Uterus (tissue), 4 donors: ENCODE measurements around the gene TPGS2. TPM values are rescaled to one million over a fixed set of nuclear protein-coding genes. Genes with fewer than 3 reads are reported as not detected.
"Not testable (repeated sequence)": the region's sequence is repeated elsewhere in the genome, so short reads cannot be mapped to it uniquely, and the experiment has no call there.

Experiments used
- DNase-seq, 2 donors: peaks; one replicate each; pipeline ENCODE4 v3.0.0-alpha.2; 2019 to 2020
- H3K27ac ChIP-seq, 2 donors: fragments of 200-600 bp; sonication (generic); 1 replicate in 1 of 2; 2 replicates in 1 of 2; pipeline ENCODE4 v1.5.1; 2016 to 2018
- H3K27me3 ChIP-seq, 2 donors: fragments of 200-600 bp; sonication (generic); one replicate each; pipeline ENCODE4 v1.5.1; 2018 to 2019; ENCODE audit warnings: control low read depth in 1 of 2
- H3K36me3 ChIP-seq, 2 donors: fragments of 200-600 bp; sonication (generic); one replicate each; pipeline ENCODE4 v1.5.1; 2019; ENCODE audit warnings: control low read depth in 1 of 2
- H3K4me1 ChIP-seq, 2 donors: fragments of 200-600 bp; sonication (generic); one replicate each; pipeline ENCODE4 v1.5.1; 2018 to 2019; ENCODE audit warnings: control low read depth in 1 of 2
- H3K4me3 ChIP-seq, 2 donors: fragments of 200-600 bp; sonication (generic); 1 replicate in 1 of 2; 2 replicates in 1 of 2; pipeline ENCODE4 v1.5.1; 2018 to 2019; ENCODE audit warnings: mild to moderate bottlenecking in 1 of 2
- H3K9me3 ChIP-seq, 2 donors: fragments of 200-600 bp; sonication (generic); one replicate each; pipeline ENCODE4 v1.5.1; 2019; ENCODE audit warnings: control low read depth in 1 of 2
- POLR2A ChIP-seq, 2 donors: fragments of 450-650 bp; IDR thresholded peaks; one replicate each; pipeline ENCODE4 v1.6.1; 2016; ENCODE audit warnings: antibody characterized with exemption in 2 of 2, mild to moderate bottlenecking in 1 of 2, moderate library complexity in 1 of 2
- intact Hi-C: fragments of 100-400 bp; cut with DNase I; formaldehyde crosslinking; loops from one replicate; pipeline ENCODE4 v1.15.1; 2023; ENCODE audit warnings: low total_unique reads
- total RNA-seq, 4 donors: library from RNA; depleted of rRNA in 3 of 4; stranded (reverse); fragments of >200 nt in 3 of 4; gene quantifications; one replicate each; pipeline versions ENCODE4 v1.1.0 to v1.2.4, GENCODE V29; 2014 to 2023
- TF ChIP-seq, protein P1 (sequence below), 4 experiments: fragments of 200-600 bp in 2 of 4; fragments of 450-650 bp in 2 of 4; sonication (generic) in 2 of 4; IDR thresholded peaks; one replicate each; pipeline ENCODE4 v1.5.1; 2016 to 2019; ENCODE audit warnings: antibody characterized with exemption in 4 of 4, mild to moderate bottlenecking in 2 of 4, moderate library complexity in 1 of 4
- donor health status: DM: yes; HTN: yes; CAD: no.

The TPGS2 gene, protein sequence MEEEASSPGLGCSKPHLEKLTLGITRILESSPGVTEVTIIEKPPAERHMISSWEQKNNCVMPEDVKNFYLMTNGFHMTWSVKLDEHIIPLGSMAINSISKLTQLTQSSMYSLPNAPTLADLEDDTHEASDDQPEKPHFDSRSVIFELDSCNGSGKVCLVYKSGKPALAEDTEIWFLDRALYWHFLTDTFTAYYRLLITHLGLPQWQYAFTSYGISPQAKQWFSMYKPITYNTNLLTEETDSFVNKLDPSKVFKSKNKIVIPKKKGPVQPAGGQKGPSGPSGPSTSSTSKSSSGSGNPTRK
- total RNA-seq: 10 to 100 TPM; 42.3 to 85.6 (median 69.1) TPM

DNA sequence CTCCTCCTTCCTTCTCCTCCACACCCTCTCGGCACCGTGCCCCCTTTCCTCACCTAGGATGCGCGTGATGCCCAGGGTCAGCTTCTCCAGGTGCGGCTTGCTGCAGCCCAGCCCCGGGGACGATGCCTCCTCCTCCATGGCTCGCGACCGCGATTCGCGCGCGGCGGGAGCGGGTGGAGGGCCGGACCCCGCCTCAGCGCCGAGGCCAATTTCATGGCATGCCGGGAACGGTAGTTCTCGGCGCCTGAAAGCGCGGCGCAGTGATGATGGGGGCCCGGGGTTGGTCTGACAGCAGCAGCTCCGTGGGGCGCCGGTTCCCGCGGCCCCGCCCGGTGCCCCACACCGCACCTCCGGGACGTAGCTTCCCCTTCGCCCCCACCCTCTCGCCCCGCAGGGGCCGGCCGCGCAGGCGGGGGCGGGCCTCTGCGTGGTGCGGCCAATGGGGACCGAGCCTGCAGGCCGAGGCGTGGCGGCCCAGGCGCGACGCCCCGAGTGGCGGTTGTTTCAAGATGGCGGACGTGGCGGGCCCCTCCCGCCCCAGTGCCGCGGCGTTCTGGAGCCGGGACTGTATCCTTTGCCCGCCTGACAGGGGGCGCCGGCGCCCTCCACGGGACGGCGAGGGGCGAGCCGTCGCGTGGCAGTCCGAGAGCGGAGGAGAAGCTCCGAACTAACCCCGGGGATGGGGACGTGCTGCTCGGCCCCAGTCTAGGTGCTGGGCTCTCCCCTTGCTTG lies at the start of gene TPGS2, which contains the start of gene KIAA1328:
TPGS2 (minus strand) TSS at position 373 of the 732 bp plus-strand sequence; CDS start at position 138, 235 bp downstream.
KIAA1328 (plus strand) TSS at position 498 of the 732 bp plus-strand sequence; CDS start at position 510, 12 bp downstream.
- intact Hi-C loops: no loop called here
- peak; percentile 68 to 80 for DNase-seq
- no peaks in the 10 kb centered on the region for H3K4me1 ChIP-seq
- H3K27me3 ChIP-seq: no peaks in the 10 kb centered on the region
- no peaks in the 10 kb centered on the region for H3K9me3 ChIP-seq
- H3K4me3 ChIP-seq: peak within 1 kb of the TSS; percentile 74 to 80
- H3K27ac ChIP-seq: peak within 1 kb of the TSS; percentile 75 to 86
- H3K36me3 ChIP-seq: no peaks in the 10 kb centered on the region
- TF ChIP-seq, protein P1, sequence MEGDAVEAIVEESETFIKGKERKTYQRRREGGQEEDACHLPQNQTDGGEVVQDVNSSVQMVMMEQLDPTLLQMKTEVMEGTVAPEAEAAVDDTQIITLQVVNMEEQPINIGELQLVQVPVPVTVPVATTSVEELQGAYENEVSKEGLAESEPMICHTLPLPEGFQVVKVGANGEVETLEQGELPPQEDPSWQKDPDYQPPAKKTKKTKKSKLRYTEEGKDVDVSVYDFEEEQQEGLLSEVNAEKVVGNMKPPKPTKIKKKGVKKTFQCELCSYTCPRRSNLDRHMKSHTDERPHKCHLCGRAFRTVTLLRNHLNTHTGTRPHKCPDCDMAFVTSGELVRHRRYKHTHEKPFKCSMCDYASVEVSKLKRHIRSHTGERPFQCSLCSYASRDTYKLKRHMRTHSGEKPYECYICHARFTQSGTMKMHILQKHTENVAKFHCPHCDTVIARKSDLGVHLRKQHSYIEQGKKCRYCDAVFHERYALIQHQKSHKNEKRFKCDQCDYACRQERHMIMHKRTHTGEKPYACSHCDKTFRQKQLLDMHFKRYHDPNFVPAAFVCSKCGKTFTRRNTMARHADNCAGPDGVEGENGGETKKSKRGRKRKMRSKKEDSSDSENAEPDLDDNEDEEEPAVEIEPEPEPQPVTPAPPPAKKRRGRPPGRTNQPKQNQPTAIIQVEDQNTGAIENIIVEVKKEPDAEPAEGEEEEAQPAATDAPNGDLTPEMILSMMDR (IDR thresholded peaks at IDR 0.05): peak in 3 of 4 experiments; percentile 32 to 41 (median 33)
- peak; percentile 22 to 59 for TF ChIP-seq POLR2A (IDR thresholded peaks at IDR 0.05)

DNA sequence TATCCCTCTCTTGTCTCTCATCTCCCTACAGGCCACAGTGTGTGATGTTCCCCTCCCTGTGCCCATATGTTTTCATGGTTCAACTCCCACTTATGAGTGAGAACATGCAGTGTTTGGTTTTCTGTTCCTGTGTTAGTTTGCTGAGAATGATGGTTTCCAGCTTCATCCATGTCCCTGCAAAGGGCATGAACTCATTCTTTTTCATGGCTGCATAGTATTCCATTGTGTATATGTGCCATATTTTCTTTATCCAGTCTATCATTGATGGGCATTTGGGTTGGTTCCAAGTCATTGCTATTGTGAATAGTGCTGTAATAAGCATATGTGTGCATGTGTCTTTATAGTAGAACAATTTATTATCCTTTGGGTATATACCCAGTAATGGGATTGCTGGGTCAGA lies 45.0 kb upstream of the TPGS2 start:
- H3K9me3 ChIP-seq, H3K4me1 ChIP-seq, H3K27me3 ChIP-seq, H3K36me3 ChIP-seq, intact Hi-C loops, H3K4me3 ChIP-seq, DNase-seq, H3K27ac ChIP-seq: not testable (repeated sequence)

DNA sequence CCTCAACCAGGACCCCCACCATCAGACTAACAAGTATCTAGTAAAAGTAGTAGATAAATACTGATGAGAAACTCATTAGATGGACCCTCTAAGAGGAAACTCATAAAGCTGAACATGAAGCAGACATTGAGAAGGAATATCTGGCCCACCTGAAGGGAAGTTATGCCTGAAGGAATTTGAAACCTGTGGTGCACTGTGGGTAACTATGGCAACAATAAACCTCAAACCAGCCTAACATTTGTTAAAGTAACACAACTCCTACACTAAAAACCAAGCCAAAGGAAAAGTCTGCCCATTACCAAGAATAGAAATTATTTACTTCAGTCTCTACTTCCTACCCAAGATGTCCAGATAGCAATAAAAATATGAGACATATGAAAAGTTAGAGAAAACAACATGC lies 43.5 kb upstream of the TPGS2 start:
- no peak for DNase-seq
- TF ChIP-seq, protein P1 (IDR thresholded peaks at IDR 0.05): no peak
- TF ChIP-seq POLR2A (IDR thresholded peaks at IDR 0.05): no peak
- intact Hi-C loops: no loop called here
- Histone ChIP-seq H3K4me1 (no peaks in the 10 kb centered on the region), H3K36me3 (no peaks in the 10 kb centered on the region), H3K9me3 (peaks cover 0 to 6% of the 10 kb centered on the region in 2 donors), H3K27ac (no peak overlapping the region), H3K4me3 (no peak overlapping the region), H3K27me3 (no peaks in the 10 kb centered on the region)

DNA sequence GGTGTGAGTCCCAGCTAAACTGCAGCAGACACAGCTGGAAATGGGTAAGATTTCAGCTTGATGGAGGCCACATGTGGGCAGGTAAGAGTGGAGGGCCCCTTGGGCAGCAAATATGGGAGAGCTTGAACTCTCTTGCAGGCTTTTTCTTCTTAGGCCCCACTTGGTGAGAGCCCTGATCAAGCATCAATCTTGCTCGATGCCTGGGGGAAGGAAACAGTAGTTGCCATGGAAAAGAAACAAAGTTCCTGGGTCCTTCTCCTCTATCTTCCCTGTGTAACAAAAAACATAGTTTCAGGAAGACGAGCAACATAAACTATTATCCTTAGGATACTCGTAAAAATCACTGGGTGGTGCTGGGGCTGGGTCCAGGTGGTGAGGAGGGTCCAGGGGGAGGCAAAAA lies 43.0 kb upstream of the TPGS2 start:
- intact Hi-C loops: no loop called here
- no peaks in the 10 kb centered on the region for H3K36me3 ChIP-seq
- no peaks in the 10 kb centered on the region for H3K4me1 ChIP-seq
- TF ChIP-seq POLR2A (IDR thresholded peaks at IDR 0.05): no peak
- peaks cover 0 to 6% of the 10 kb centered on the region in 2 donors for H3K9me3 ChIP-seq
- DNase-seq: no peak
- no peak overlapping the region for H3K4me3 ChIP-seq
- no peak overlapping the region for H3K27ac ChIP-seq
- H3K27me3 ChIP-seq: no peaks in the 10 kb centered on the region

DNA sequence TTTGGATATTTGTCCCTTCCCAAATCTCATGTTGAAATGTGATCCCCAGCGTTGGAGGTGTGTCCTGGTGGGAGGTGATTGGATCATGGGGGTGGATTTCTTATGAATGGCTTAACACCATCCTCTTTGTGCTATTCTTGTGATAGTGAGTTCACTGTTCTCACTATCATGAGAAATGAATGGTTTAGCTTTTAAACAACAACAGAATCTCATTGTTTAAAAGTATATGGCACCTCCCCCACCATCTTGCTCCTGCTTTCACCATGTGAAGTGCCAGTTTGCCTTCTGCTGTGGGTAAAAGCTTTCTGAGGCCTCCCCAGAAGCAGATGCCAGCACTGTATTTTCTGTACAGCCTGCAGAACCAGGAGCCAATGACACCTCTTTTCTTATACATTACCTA lies 38.3 kb upstream of the TPGS2 start:
- intact Hi-C loops: no loop called here
- no peaks in the 10 kb centered on the region for H3K27me3 ChIP-seq
- no peak overlapping the region for H3K27ac ChIP-seq
- H3K9me3 ChIP-seq: no peaks in the 10 kb centered on the region
- no peak overlapping the region for H3K4me3 ChIP-seq
- no peaks in the 10 kb centered on the region for H3K4me1 ChIP-seq
- no peak for DNase-seq
- H3K36me3 ChIP-seq: no peaks in the 10 kb centered on the region
- no peak for TF ChIP-seq POLR2A (IDR thresholded peaks at IDR 0.05)
- TF ChIP-seq, protein P1 (IDR thresholded peaks at IDR 0.05): no peak

DNA sequence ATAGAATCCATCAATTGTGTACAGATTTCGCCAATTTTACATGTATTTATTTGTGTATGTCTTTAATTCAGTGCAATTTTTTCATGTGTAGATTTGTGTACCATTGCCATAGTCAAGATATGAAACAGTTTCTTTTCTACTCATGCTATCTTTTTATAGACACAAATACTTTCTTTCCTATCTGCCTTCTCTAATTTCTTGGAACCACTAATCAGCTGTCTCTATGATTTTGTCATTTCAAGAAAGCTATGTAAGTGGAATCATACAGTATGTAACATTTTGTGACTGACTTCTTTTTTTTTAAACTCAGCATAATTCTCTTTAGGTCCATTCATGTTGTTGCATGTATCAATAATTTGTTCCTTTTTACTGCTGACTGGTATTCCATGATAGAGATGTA lies 33.4 kb upstream of the TPGS2 start:
- no peak overlapping the region for H3K27ac ChIP-seq
- H3K4me1 ChIP-seq: no peaks in the 10 kb centered on the region
- no peak overlapping the region for H3K4me3 ChIP-seq
- intact Hi-C loops: no loop called here
- H3K27me3 ChIP-seq: no peaks in the 10 kb centered on the region
- TF ChIP-seq, protein P1 (IDR thresholded peaks at IDR 0.05): no peak
- no peak for TF ChIP-seq POLR2A (IDR thresholded peaks at IDR 0.05)
- no peaks in the 10 kb centered on the region for H3K36me3 ChIP-seq
- H3K9me3 ChIP-seq: no peaks in the 10 kb centered on the region
- no peak for DNase-seq
